GM12864 (cell line): Measurements from ENCODE around the gene SLC16A13.

Experiments
- DNase-seq: peaks from one replicate; pipeline ENCODE4 v3.0.0-alpha.2; 2011; ENCODE audit warnings: low read depth
- H3K4me3 ChIP-seq: 2 replicates; pipeline ENCODE4 v1.5.1; 2011; ENCODE audit warnings: mild to moderate bottlenecking, low read depth, low read length, control low read depth
- CTCF ChIP-seq: IDR thresholded peaks from 2 replicates; pipeline ENCODE4 v1.5.1; 2011; ENCODE audit warnings: low read depth, mild to moderate bottlenecking, moderate library complexity, low read length, control low read depth, inconsistent platforms; ENCODE audit errors: missing control alignments

Gene SLC16A13

DNA sequence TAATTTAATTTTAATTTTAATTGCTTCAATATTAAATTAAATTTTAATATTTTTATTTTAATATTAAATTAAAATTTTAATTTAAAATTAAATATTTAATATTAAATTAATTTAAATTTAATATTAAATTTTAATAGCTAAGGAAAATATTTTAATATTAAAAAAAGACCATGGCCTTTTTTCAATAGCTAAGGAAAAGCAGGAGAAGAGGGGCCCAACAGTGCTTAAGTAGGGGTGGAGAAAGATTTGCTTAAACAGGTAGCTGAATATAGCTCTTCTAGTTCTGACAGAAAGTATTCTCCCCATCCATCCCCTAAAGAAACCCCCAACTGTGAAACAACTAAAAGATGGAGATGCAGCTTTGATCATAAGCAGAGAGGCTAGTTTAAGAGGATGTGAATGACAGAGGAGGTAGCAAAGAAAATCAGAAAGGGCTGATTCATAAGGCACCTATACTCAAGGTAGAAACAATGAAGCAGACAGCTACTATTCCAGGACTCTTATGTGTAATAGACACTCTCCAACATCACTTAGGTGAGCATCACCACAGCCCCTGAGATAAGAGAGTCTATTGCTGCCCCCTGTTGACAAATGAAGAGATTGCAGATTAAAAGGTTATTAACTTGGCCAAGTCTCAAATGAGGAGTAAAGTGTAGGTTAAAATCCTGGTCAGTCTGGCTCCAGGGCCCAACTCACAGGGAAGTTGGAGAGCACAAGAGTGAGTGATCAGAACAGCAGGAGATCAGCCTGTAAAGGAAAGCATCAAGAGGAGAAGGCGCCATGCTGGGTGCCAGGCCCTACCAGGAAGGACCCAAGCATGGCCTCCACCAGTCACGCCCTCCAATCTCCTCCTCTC is 31.2 kb upstream of the SLC16A13 start:
- no peak for DNase-seq
- peak; percentile 68 for TF ChIP-seq CTCF
- H3K4me3 ChIP-seq, result no peak overlapping the region

DNA sequence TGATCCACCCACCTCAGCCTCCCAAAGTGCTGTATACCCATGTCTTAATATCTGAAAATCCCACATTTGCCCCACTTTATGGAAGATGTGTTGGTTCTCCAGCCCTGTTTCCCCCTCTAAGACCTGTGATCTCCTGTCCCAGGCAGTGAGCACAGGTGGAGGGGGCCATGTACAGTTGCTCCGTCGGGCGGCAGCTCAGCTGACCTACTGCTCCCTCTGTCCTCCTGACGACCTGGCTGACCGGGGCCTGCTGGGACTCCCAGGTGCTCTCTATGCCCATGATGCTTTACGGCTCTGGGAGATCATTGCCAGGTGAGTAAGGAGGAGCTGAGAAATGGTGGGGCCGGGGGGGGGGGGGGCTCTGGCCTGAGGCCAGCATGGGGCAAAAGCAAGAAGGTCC is 30.1 kb upstream of the SLC16A13 start:
- TF ChIP-seq CTCF, result no peak
- no peak for DNase-seq
- no peak overlapping the region for H3K4me3 ChIP-seq

DNA sequence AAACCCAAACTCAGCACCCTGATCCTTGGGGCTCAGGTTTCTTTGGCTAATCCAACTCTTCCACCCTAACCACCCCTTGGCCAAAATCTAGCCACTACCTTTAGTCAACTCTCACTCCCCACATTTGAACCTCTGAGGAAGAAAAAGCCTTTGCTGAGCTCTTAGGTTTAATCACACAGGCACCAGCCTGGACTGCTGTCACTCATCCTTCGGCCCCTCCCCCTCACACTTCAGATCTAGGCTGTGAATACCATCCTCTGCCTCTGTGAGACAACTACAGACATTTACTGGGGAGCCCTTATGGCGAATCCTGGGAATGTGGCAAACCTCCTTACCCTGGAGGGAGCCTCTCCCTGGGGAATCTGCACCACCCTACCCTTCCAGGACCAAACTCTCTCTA is 28.7 kb upstream of the SLC16A13 start:
- H3K4me3 ChIP-seq, result no peak overlapping the region
- TF ChIP-seq CTCF, result no peak
- no peak for DNase-seq

- DNase-seq, result no peak
- H3K4me3 ChIP-seq, result no peak overlapping the region
- TF ChIP-seq CTCF, result no peak
Measured at GRCh38 chr17:7010523-7010922, 25.3 kb upstream of the SLC16A13 start.

GRCh38 chr17:7011415-7011814 is 24.4 kb upstream of the SLC16A13 start:
- TF ChIP-seq CTCF, result no peak
- peak overlapping the region; percentile 90 for H3K4me3 ChIP-seq
- DNase-seq, result no peak

DNA sequence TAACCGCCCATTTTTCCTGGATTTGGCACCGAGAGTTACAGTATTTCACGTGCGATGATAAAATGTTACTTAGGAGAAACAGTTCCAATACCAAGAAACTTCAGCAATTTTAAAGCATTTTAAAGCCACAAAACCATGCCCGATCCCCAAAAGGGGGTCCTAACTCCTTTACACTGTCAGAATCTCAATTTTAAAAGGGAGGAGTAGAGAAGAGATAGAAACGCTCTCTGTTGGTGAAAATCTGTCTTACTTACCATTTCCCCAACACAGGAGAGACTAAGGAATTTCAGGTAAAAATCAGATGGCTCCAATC is 23.9 kb upstream of the SLC16A13 start:
- no peak for DNase-seq
- peak overlapping the region; percentile 90 for H3K4me3 ChIP-seq
- TF ChIP-seq CTCF, result no peak
